Uterus (tissue), 4 donors: ENCODE data around the gene FAR1. TPM values are rescaled to one million over a fixed set of nuclear protein-coding genes. Genes with fewer than 3 reads are reported as not detected.

ENCODE experiments used
- DNase-seq, 2 donors: peaks; one replicate each; pipeline ENCODE4 v3.0.0-alpha.2; 2019 to 2020
- H3K27ac ChIP-seq, 2 donors: fragments of 200-600 bp; sonication (generic); 1 replicate in 1 of 2; 2 replicates in 1 of 2; pipeline ENCODE4 v1.5.1; 2016 to 2018
- H3K27me3 ChIP-seq, 2 donors: fragments of 200-600 bp; sonication (generic); one replicate each; pipeline ENCODE4 v1.5.1; 2018 to 2019; ENCODE audit warnings: control low read depth in 1 of 2
- H3K36me3 ChIP-seq, 2 donors: fragments of 200-600 bp; sonication (generic); one replicate each; pipeline ENCODE4 v1.5.1; 2019; ENCODE audit warnings: control low read depth in 1 of 2
- H3K4me1 ChIP-seq, 2 donors: fragments of 200-600 bp; sonication (generic); one replicate each; pipeline ENCODE4 v1.5.1; 2018 to 2019; ENCODE audit warnings: control low read depth in 1 of 2
- H3K4me3 ChIP-seq, 2 donors: fragments of 200-600 bp; sonication (generic); 1 replicate in 1 of 2; 2 replicates in 1 of 2; pipeline ENCODE4 v1.5.1; 2018 to 2019; ENCODE audit warnings: mild to moderate bottlenecking in 1 of 2
- H3K9me3 ChIP-seq, 2 donors: fragments of 200-600 bp; sonication (generic); one replicate each; pipeline ENCODE4 v1.5.1; 2019; ENCODE audit warnings: control low read depth in 1 of 2
- CTCF ChIP-seq, 4 experiments: fragments of 200-600 bp in 2 of 4; fragments of 450-650 bp in 2 of 4; sonication (generic) in 2 of 4; IDR thresholded peaks; one replicate each; pipeline ENCODE4 v1.5.1; 2016 to 2019; ENCODE audit warnings: antibody characterized with exemption in 4 of 4, mild to moderate bottlenecking in 2 of 4, moderate library complexity in 1 of 4
- POLR2A ChIP-seq, 2 donors: fragments of 450-650 bp; IDR thresholded peaks; one replicate each; pipeline ENCODE4 v1.6.1; 2016; ENCODE audit warnings: antibody characterized with exemption in 2 of 2, mild to moderate bottlenecking in 1 of 2, moderate library complexity in 1 of 2
- intact Hi-C: fragments of 100-400 bp; cut with DNase I; formaldehyde crosslinking; loops from one replicate; pipeline ENCODE4 v1.15.1; 2023; ENCODE audit warnings: low total_unique reads
- total RNA-seq, 4 donors: library from RNA; depleted of rRNA in 3 of 4; stranded (reverse); fragments of >200 nt in 3 of 4; gene quantifications; one replicate each; pipeline versions ENCODE4 v1.1.0 to v1.2.4, GENCODE V29; 2014 to 2023
- donor health status: DM: yes; HTN: yes; CAD: no.

Gene FAR1
- total RNA-seq, 4 donors from 2014 or later: 34.8 to 148 (median 69.5) TPM

GRCh38 chr11:13765886-13766285 is 97.4 kb downstream of the FAR1 start:
- no peak overlapping the region for H3K27ac ChIP-seq
- intact Hi-C loops: no loop called here
- no peaks in the 10 kb centered on the region for H3K27me3 ChIP-seq
- TF ChIP-seq POLR2A (IDR thresholded peaks at IDR 0.05) (no peak), CTCF (IDR thresholded peaks at IDR 0.05) (no peak)
- H3K9me3 ChIP-seq: no peaks in the 10 kb centered on the region
- no peaks in the 10 kb centered on the region for H3K4me1 ChIP-seq
- no peaks in the 10 kb centered on the region for H3K36me3 ChIP-seq
- DNase-seq: no peak
- H3K4me3 ChIP-seq: no peak overlapping the region

GRCh38 chr11:13767471-13767870 is 99.0 kb downstream of the FAR1 start:
- H3K27ac ChIP-seq: no peak overlapping the region
- intact Hi-C loops: no loop called here
- no peak for DNase-seq
- H3K27me3 ChIP-seq: no peaks in the 10 kb centered on the region
- TF ChIP-seq POLR2A (IDR thresholded peaks at IDR 0.05) (no peak), CTCF (IDR thresholded peaks at IDR 0.05) (no peak)
- no peak overlapping the region for H3K4me3 ChIP-seq
- H3K4me1 ChIP-seq: no peaks in the 10 kb centered on the region
- H3K36me3 ChIP-seq: no peaks in the 10 kb centered on the region
- H3K9me3 ChIP-seq: no peaks in the 10 kb centered on the region

- intact Hi-C loops: no loop called here
- Histone ChIP-seq H3K36me3 (no peaks in the 10 kb centered on the region), H3K27me3 (no peaks in the 10 kb centered on the region), H3K27ac (no peak overlapping the region), H3K9me3 (no peaks in the 10 kb centered on the region), H3K4me3 (no peak overlapping the region), H3K4me1 (no peaks in the 10 kb centered on the region)
- DNase-seq: no peak
- TF ChIP-seq CTCF (IDR thresholded peaks at IDR 0.05) (no peak), POLR2A (IDR thresholded peaks at IDR 0.05) (no peak)
These were observed 100.7 kb downstream of the FAR1 start for GRCh38 chr11:13769188-13769587.

GRCh38 chr11:13771151-13771550 is 102.7 kb downstream of the FAR1 start:
- no peak for TF ChIP-seq CTCF (IDR thresholded peaks at IDR 0.05)
- TF ChIP-seq POLR2A (IDR thresholded peaks at IDR 0.05): no peak
- H3K27ac ChIP-seq: no peak overlapping the region
- intact Hi-C loops: no loop called here
- H3K36me3 ChIP-seq: no peaks in the 10 kb centered on the region
- no peak for DNase-seq
- no peaks in the 10 kb centered on the region for H3K27me3 ChIP-seq
- no peak overlapping the region for H3K4me3 ChIP-seq
- no peaks in the 10 kb centered on the region for H3K9me3 ChIP-seq
- H3K4me1 ChIP-seq: no peaks in the 10 kb centered on the region

- intact Hi-C loops: no loop called here
- TF ChIP-seq POLR2A (IDR thresholded peaks at IDR 0.05) (no peak), CTCF (IDR thresholded peaks at IDR 0.05) (peak; percentile 14 to 43 (median 25))
- Histone ChIP-seq H3K4me3 (no peak overlapping the region), H3K36me3 (no peaks in the 10 kb centered on the region), H3K4me1 (no peaks in the 10 kb centered on the region), H3K9me3 (no peaks in the 10 kb centered on the region), H3K27ac (no peak overlapping the region), H3K27me3 (no peaks in the 10 kb centered on the region)
- no peak for DNase-seq
These were observed 104.0 kb downstream of the FAR1 start for GRCh38 chr11:13772223-13773046.
